Mucosa of descending colon (tissue), 3 donors: ENCODE results near the gene GH1. TPM values are rescaled to one million over a fixed set of nuclear protein-coding genes. Genes with fewer than 3 reads are reported as not detected.

Experiments used
- total RNA-seq, 3 donors: library from RNA; stranded (reverse); fragmentation: NEBNext Ultra II Directional in 2 of 3; extraction: Animal tissue kit (Norgen Biotek cat#: 25700) in 2 of 3; gene quantifications; one replicate each; pipeline versions ENCODE4 v1.2.1 to v1.2.4, GENCODE V29; 2021 to 2023
- donor health status: DM: no; HTN: no; CAD: no; lungs with moderate emphysema.
- donor health status: DM: no; HTN: no; CAD: no.
- donor health status: DM: no; HTN: yes; CAD: no.

GH1 gene
- total RNA-seq, 3 donors from 2014 or later, result not detected

Other genes starting within 250 kb of the GH1 start
- 10 to 100 TPM in 1 of 3 donors, 1 to 10 TPM in 2; 5.6 to 13.2 (median 8.4) TPM for gene LIMD2, start 218.7 kb downstream of the GH1 start, total RNA-seq
- gene STRADA, start 177.0 kb downstream of the GH1 start, total RNA-seq, result 10 to 100 TPM; 29.1 to 34.0 (median 29.6) TPM
- gene CCDC47, start 145.2 kb downstream of the GH1 start, total RNA-seq, result 100 to 1,000 TPM in 2 of 3 donors, 10 to 100 TPM in 1; 94.9 to 139 (median 128) TPM
- 100 to 1,000 TPM in 1 of 3 donors, 10 to 100 TPM in 2; 86.1 to 137 (median 89.9) TPM for gene DDX42, start 144.7 kb downstream of the GH1 start, total RNA-seq
- 100 to 1,000 TPM in 1 of 3 donors, 10 to 100 TPM in 2; 73.3 to 151 (median 96.4) TPM for gene PSMC5, start 91.4 kb downstream of the GH1 start, total RNA-seq
- 10 to 100 TPM; 26.9 to 48.2 (median 29.4) TPM for gene FTSJ3, start 91.2 kb downstream of the GH1 start, total RNA-seq
- 10 to 100 TPM; 76.6 to 82.1 (median 80.4) TPM for gene SMARCD2, start 76.2 kb downstream of the GH1 start, total RNA-seq
- gene CSH2, start 45.2 kb downstream of the GH1 start, total RNA-seq, result not detected
- gene GH2, start 36.9 kb downstream of the GH1 start, total RNA-seq, result not detected
- gene CSH1, start 22.3 kb downstream of the GH1 start, total RNA-seq, result not detected
- not detected for gene CSHL1, start 7.6 kb downstream of the GH1 start, total RNA-seq
- 1 to 10 TPM in 2 of 3 donors, under 1 TPM in 1; 0.70 to 2.4 (median 1.4) TPM for gene CD79B, start 13.5 kb upstream of the GH1 start, total RNA-seq
- under 1 TPM; 0.10 to 0.75 (median 0.22) TPM for gene SCN4A, start 54.1 kb upstream of the GH1 start, total RNA-seq
- not detected for gene PRR29, start 79.5 kb upstream of the GH1 start, total RNA-seq
- 10 to 100 TPM in 2 of 3 donors, 1 to 10 TPM in 1; 6.9 to 14.2 (median 10.3) TPM for gene ICAM2, start 101.8 kb upstream of the GH1 start, total RNA-seq
- gene ERN1, start 211.3 kb upstream of the GH1 start, total RNA-seq, result 10 to 100 TPM; 18.4 to 27.1 (median 21.7) TPM